Measurements from ENCODE around the gene PANX2.
A peak's percentile ranks its signal among the peaks of the same experiment; 100 is the strongest.
"Not testable (repeated sequence)": the region's sequence is repeated elsewhere in the genome, so short reads cannot be mapped to it uniquely, and the experiment has no call there.

The PANX2 gene

DNA sequence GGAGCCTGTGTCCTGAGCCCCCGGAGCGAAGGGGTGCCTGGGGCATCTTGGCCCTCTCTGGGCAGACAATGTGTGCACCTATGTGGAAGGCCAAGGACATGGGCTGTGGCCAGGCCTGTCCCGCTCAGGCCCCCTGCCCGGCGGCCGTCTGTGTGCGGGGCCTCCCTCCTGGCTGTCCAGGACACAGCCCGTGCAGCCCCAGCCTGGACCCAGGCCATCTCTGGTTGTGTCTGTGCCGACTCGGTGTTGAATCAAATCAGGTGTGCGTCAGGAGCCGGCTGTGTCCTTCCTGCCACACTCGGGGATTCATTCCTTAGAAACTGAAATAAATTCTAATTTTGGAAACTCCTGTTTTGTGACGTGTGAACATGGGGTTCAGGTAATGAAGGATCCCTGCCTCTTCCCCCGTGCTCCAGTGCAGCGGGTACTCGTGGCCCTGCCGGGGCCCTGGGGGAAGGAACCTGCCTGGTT, 28.8 kb downstream of the PANX2 start:
- DNase-seq, result no peak

DNA sequence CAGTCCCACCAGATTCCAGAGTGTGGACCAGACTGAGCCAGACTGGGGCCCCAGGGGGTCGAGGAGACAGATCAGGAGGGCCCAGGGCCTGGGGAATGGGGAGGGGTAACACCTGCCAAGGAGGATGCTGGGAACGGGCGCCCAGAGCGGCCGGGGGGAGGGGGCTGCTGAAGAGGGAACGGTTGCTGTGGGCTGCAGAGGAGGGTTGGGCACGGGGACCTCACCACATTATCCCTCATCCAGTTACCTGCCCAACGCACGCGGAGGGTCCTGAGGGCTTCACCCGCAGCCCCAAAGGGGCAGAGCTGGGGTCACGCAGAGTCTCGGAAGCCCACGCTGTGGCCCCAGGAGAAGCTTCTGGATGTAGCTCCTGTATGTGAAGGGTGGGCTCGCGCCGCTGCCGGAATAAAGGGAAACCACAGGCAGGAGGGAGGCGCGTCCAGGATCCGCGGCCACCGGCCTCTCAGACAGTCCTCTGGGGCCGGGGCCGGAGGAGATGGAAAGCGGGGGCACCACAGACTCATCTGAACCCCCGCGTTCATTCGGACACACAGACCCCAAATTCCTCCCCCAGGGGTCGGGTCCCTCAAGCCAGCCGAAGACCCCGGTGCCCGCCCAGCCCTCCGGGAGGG, 29.4 kb downstream of the PANX2 start:
- DNase-seq, result peak in 1 of 2 experiments; percentile 36

GRCh38 chr22:50200461-50201190, 30.1 kb downstream of the PANX2 start, which contains the start of gene SELENOO:
Gene SELENOO, plus strand, starts transcription at chr22:50201011. Its CDS starts 26 bp downstream, at chr22:50201037.
- peak; percentile 52 to 89 for DNase-seq

GRCh38 chr22:50201191-50202129, 30.9 kb downstream of the PANX2 start:
- DNase-seq, result no peak

DNA sequence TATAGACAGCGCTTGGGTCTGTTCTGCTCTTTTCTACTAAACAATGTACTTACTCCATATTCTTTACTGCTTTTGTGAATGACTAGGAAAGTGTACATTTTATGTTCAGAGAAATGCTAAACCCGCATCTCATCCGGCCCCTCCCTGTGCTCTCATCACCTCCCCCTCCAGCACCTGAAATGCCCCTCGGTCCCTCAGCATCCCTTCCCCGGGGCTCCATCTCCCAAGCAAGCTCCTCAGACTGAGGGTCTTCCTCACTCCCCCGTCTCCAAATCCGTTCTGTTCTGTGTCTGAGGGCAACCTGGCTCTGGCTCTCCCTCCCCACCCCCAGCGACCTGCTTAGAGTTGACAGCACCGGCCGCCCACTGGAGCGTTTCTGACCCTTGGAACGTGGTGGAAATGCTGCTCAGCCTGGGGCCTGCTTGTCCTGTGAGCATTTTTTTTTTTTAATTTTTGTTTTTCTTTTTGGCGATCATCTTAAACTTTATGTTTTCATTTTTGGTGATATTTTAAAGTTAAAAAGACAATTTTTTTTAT, 31.7 kb downstream of the PANX2 start:
- DNase-seq, result peak in 1 of 2 experiments; percentile 22

DNA sequence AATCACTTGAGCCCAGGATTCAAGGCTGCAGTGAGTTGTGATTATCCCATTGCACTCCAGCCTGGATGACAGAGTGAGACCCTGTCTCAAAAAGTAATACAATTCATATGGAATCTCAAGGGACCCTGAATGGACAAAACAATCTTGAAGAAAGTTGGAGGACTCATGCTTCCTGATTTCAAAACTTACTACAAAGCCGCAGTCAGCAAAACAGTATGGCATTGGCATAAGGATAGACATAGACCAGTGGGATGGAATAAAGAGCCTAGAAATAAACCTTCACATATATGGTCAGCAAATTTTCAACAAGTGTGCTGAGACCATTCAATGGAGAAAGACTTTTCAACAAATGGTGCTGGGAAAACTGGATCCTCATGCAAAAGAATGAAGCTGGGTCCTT, 32.8 kb downstream of the PANX2 start:
- DNase-seq, result no peak

DNA sequence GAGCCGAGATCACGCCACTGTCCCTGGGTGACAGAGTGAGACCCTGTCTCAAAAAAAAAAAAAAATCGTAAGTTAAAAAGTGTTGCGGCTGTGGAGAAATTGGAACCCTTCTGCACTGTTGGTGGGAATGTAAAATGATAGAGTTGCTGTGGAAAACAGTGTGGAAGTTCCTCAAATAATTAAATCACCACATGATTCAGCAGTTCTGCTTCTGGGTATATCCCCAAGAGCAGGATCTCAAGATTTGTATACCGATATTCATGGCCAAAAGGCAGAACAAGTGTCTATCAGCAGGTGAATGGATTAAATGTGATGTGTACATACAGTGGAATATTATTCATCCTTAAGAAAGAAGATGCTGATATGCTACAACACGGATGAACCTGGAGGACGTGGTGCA, 34.0 kb downstream of the PANX2 start:
- DNase-seq, result no peak

GRCh38 chr22:50204998-50205397, 34.5 kb downstream of the PANX2 start:
- not testable (repeated sequence) for DNase-seq

- no peak for DNase-seq
Observed at GRCh38 chr22:50205781-50206569, 35.4 kb downstream of the PANX2 start.

- DNase-seq, result peak in 1 of 2 experiments; percentile 53
Observed at GRCh38 chr22:50206599-50206998, 36.1 kb downstream of the PANX2 start.

- DNase-seq, result no peak
Observed at GRCh38 chr22:50207383-50208140, 37.0 kb downstream of the PANX2 start.

- DNase-seq, result no peak
Observed at GRCh38 chr22:50208430-50208938, 38.0 kb downstream of the PANX2 start.

DNA sequence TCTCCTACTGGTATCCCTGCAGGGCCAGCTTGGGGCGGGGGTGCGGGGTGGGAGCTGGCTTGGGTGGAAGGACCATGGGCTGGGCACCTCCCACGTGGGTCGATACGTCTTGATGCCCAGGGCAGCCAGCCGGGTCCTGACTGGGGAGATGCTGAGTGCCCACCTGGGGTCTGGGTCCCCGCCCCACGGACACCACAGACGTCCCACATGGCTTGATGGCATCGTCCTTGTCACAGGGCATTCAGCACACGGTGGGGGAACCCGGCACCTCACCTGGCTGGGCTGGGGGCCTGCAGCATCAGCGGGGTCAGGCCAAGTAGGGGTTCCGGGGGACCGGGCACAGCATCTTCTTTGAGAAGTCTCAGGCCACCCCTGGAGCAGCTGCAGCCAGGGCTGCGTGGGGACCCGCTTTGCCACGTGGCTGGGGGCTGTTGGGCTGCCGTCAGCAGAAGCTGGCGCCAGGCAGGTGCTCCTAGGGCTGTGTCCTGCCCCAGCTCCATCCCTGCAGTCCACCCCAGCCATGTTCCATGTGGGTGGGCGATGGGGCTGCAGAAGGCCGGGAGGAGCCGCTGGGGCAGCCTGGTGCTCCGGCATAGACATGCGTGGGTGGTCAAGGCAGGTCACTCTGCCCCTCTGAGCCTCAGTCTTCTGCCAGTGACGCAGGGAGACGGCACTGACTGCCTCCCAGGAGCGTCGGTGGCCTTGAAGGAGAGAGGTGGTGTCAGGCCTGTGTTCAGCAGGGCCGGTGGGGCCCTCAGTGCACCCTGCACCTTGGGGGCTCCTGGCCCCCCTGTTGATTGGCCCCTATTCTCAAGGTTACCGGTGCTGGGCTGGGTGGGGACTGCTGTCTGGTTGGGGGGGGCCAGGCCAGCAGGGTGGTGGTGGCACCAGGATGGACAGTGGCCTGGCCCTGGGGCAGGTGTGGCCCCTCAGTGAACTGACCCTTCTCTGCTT, 38.7 kb downstream of the PANX2 start:
- DNase-seq, result no peak

GRCh38 chr22:50209893-50210292, 39.4 kb downstream of the PANX2 start:
- peak in 1 of 2 experiments; percentile 49 for DNase-seq

- DNase-seq, result no peak
Observed at GRCh38 chr22:50210378-50211139, 40.0 kb downstream of the PANX2 start.

- no peak for DNase-seq
Observed at GRCh38 chr22:50211147-50211546, 40.6 kb downstream of the PANX2 start.

DNA sequence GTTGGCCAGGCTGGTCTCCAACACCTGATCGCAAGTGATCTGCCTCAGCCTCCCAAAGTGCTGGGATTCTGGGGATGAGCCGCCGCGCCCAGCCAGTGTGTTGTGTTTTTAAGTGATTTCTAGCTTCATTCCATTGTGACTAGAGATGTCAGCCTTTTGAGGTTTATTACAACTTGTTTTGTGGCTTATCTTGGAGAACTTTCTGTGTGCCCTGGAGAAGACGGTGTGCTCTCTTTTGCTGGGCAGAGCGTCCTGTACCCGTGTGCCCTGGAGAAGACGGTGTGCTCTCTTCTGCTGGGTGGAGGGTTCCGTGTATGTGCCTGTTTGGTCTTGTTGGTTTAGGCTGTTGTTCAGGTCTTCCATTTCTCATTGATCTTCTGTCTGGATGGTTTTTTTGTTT, 42.7 kb downstream of the PANX2 start:
- DNase-seq, result no peak

DNA sequence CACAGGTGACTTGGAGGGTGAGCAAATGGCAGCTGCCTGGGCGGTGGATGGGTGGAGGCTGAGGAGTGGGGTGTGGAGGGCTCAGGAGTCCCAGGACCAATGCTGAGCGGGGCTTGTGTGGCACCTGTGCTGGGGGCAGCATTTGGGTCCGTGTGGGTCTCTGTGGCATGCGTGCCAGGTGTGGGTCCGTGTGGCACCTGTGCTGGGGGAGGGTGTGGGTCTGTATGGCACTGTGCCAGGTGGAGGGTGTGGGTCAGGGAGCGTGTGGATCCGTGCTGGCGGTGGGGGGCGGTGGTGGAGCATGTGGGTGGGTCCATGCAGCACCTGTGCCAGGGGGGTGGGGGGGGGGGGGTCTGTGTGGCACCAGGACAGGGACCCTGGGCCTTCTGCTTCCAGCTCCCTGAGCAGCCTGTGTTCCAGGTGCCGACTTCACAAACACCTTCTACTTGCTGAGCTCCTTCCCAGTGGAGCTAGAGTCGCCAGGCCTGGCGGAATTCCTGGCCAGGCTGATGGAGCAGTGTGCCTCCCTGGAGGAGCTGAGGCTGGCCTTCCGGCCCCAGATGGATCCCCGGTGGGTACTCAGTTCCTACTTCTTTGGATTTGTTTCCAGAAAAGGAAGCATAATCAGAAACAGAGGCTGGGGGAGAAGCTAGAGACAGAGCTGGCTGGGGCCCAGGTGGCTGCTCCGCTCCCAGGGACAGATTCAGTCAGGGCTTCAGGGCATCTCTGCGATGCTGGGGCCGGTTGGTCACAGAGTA, 44.9 kb downstream of the PANX2 start:
- no peak for DNase-seq
